ENCODE data around the gene HSPB6. TPM values are rescaled to one million over a fixed set of nuclear protein-coding genes. Genes with fewer than 3 reads are reported as not detected.
A peak's percentile ranks its signal among the peaks of the same experiment; 100 is the strongest.
"Not testable (repeated sequence)": the region's sequence is repeated elsewhere in the genome, so short reads cannot be mapped to it uniquely, and the experiment has no call there.

HSPB6 gene, protein sequence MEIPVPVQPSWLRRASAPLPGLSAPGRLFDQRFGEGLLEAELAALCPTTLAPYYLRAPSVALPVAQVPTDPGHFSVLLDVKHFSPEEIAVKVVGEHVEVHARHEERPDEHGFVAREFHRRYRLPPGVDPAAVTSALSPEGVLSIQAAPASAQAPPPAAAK
- total RNA-seq (ENCODE audit: low replicate concordance): 297 and 713 TPM in 2 replicates

DNA sequence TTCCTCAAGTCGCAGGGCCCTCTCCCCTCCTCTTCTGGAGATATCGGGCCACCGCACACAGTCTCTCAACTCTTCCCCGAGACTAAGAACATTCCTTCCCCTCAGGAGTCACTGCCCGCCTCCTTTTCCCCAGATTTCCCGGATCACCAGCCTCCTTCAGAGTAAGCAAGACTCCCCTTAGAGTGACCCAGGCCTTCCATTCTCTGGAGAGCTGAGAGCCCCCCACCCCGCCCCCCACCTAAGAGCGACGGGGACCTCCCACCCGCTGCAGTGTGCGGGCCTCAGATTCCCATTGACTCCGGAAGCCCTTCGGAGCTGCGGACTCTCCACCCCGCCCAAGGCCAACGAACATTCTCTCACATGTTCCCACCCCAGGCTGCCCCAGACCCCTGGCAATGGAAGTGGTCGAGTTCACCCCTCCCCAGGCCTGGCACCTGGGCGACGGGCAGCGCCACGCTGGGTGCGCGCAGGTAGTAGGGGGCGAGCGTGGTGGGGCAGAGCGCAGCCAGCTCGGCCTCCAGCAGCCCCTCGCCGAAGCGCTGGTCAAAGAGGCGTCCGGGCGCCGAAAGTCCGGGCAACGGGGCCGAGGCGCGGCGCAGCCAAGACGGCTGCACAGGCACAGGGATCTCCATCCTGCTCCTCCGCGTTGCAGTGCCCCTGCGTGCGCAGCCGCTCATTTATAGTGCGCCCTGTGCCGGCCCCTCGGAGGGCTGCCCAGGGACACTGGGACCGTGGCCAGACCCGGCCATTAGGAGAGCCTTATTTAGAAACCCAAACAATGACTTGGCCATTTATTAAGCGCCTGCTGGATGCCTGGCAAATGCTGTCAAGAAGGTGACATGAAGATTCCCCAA, at the start of gene HSPB6:
TSS of gene HSPB6 (minus strand) at position 653 of the 854 bp plus-strand sequence. CDS start at position 632, 21 bp downstream.
- H3K4me3 ChIP-seq (ENCODE audit: low read depth, low read length): peak within 1 kb of the TSS; percentile 91
- TF ChIP-seq, protein P1, sequence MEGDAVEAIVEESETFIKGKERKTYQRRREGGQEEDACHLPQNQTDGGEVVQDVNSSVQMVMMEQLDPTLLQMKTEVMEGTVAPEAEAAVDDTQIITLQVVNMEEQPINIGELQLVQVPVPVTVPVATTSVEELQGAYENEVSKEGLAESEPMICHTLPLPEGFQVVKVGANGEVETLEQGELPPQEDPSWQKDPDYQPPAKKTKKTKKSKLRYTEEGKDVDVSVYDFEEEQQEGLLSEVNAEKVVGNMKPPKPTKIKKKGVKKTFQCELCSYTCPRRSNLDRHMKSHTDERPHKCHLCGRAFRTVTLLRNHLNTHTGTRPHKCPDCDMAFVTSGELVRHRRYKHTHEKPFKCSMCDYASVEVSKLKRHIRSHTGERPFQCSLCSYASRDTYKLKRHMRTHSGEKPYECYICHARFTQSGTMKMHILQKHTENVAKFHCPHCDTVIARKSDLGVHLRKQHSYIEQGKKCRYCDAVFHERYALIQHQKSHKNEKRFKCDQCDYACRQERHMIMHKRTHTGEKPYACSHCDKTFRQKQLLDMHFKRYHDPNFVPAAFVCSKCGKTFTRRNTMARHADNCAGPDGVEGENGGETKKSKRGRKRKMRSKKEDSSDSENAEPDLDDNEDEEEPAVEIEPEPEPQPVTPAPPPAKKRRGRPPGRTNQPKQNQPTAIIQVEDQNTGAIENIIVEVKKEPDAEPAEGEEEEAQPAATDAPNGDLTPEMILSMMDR (IDR thresholded peaks at IDR 0.05; ENCODE audit: insufficient read depth, low read length): no peak
- DNase-seq (ENCODE audit: low read depth): peak; percentile 49

DNA sequence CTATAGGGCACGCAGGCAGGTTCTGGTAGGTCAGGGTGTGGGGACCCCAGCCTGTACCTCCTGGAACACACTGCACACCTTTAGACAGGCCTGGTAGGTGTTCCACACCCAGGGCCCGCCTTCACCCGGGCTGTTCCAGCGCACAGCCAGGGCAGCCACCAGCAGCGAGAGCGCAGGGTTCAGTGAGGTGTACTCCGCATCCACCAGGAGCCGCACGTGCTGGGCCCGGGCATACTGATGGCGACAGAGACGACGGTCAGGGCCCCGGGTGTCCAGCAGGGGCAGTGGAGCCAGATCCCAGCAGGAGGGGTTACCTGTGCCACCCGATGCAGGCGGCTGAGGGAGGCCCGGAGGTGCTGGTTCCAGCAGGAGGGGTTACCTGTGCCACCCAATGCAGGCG, 49.8 kb upstream of the HSPB6 start:
- TF ChIP-seq, protein P1 (IDR thresholded peaks at IDR 0.05; ENCODE audit: insufficient read depth, low read length): no peak
- no peak overlapping the region for H3K4me3 ChIP-seq (ENCODE audit: low read depth, low read length)
- no peak for DNase-seq (ENCODE audit: low read depth)

DNA sequence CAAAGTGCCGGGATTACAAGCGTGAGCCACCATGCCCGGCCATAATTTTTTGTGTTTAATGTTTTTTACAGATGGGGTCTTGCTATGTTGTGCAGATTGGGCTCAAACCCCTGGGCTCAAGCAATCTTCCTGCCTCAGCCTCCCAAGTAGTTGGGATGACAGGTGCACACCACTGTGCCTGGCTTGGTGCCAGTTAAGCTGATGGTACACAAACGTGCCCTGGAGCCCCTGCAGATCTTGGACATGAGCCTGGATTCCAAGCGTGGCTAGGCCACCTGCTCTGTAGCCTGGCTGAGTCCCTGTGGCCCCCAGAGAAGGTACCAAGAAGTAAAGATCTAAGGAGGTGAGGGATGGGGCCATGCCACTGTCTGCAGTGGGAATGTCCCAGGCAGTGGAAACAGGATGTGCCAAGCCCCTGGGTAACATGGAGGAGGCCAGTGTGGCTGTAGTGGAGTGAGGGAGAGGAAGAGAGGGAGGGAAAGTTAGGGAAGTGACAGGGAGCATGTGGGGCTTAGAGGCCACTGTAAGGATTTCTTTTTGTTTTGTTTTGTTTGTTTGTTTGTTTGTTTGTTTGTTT, 48.8 kb upstream of the HSPB6 start:
- TF ChIP-seq, protein P1 (IDR thresholded peaks at IDR 0.05; ENCODE audit: insufficient read depth, low read length): no peak
- H3K4me3 ChIP-seq (ENCODE audit: low read depth, low read length): no peak overlapping the region
- no peak for DNase-seq (ENCODE audit: low read depth)

DNA sequence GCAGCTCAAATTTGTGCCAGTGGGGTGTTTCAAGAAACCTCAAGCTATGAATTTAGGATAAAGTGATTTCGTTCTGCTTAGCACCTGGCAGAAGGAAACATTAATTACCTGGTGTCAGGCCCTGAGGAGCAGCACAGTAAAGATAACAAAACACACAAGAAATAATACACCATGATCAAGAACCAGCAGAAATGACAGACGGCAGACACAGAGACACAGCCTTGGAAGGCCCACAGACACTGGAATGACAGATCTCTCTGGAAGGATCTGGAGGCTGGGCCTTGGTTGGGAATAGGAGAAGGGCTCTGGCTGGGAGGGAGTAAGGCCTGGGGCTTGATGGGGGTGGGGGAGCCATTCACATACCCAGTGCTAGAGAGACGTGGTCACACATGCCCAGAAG, 45.0 kb upstream of the HSPB6 start:
- TF ChIP-seq, protein P1 (IDR thresholded peaks at IDR 0.05; ENCODE audit: insufficient read depth, low read length): no peak
- H3K4me3 ChIP-seq (ENCODE audit: low read depth, low read length): no peak overlapping the region

DNA sequence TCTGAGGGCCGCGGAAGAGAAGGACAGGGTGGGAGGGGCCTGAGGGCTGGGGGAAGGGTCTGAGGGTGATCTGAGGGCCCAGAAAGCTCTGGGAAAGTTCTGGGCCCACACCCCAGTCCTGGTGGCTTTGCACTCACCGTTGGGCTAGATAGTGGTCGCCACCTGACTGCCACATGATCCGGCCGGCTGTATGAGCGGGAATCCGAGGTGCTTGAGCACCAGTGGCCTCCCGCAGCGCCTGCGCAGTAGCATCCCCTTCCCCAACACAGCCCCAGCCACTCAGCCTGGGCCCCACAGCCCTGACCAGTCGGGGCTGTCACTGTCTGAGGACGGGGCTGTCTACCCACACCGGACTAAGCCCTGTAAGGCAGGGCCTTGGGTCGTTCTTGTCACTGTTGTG, 40.8 kb upstream of the HSPB6 start:
- TF ChIP-seq, protein P1 (IDR thresholded peaks at IDR 0.05; ENCODE audit: insufficient read depth, low read length): no peak
- H3K4me3 ChIP-seq (ENCODE audit: low read depth, low read length): no peak overlapping the region
- no peak for DNase-seq (ENCODE audit: low read depth)

More for the DNA sequence above, 45.0 kb upstream of the HSPB6 start:
- DNase-seq (ENCODE audit: low read depth): no peak

DNA sequence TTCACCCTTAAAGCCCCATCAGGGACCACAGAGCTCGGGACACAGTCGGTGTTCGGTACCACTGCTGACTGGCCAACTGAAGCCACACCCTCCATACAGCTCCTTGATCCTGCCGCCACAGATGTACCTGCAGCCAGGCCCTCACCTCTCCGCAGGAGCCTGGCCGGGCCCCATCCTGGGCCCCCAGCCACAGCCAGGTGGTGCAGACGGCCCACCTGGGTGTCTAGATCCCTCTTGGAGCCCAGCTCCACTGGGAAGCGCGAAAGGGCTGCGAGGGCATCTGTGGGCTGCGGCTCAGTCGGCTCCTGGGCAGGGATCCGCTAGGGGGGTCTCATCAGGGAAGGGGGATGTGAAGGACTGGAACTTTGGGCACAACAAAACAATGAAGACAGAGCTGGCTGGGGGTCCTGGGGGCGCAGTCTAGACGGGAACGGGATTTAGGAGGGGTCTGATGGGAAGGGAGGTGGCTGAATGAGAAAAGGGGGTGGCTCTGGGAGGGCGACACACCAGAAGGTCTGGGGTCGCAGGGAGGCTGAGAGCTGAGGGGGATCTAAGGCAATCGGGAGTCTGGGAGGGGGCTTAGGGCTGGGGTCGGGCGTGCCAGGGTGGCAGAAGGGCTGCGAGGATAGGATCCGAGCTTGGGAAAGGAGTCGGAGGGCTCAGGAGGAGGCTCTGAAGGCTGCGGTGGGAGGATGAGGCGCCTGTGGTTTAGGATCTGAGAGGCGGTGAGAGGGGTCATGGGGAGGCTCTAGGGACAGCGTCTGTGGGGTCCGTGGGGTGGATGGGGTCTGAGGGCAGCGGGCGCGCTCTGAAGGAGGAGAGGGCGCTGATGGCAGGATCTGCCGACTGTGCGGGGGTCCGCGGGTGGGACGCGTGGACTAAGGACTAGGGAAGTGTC, 40.1 kb upstream of the HSPB6 start:
- no peak overlapping the region for H3K4me3 ChIP-seq (ENCODE audit: low read depth, low read length)
- TF ChIP-seq, protein P1 (IDR thresholded peaks at IDR 0.05; ENCODE audit: insufficient read depth, low read length): no peak
- DNase-seq (ENCODE audit: low read depth): no peak

DNA sequence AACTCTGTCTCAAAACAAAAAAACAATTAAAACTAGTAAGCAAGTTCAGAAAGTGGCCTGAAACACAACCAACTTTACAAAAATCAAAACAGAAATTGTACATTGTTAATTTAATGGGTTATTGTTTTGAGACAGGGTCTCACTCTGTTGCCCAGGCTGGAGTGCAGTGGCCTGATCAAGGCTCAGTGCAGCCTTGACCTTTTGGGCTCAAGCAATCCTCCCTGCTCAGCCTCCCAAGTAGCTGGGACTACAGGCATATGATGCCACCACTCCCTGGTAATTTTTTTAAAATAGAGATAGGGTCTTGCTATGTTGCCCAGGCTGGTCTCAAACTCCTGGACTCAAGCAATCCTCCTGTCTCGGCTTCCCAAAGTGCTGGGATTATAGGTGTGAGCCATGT, 38.7 kb upstream of the HSPB6 start:
- not testable (repeated sequence) for H3K4me3 ChIP-seq (ENCODE audit: low read depth, low read length); DNase-seq (ENCODE audit: low read depth)
